ENCODE data around the gene KRTAP19-8. TPM values are rescaled to one million over a fixed set of nuclear protein-coding genes. Genes with fewer than 3 reads are reported as not detected.

KRTAP19-8 gene, protein sequence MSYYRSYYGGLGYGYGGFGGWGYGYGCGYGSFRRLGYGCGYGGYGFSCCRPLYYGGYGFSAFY
- not detected for total RNA-seq
- long read RNA-seq = 0 reads

DNA sequence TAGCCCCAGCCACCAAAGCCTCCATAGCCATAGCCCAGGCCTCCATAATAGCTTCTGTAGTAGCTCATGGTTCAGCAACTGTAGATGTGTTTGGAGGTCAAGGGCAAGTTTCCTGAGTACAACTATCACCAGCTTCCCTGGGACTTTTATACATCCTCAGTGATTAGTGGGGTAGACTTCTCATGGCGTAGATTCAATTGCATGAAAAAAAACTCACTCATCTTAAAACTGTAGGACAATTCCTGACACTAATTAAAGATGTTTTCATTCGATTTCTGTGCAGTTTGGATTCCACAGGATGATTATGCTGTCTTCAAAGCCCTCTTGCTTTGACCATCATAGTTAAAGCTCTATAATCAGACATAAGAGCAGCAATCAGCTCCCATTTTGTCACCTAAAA is at the start of gene KRTAP19-8:
Gene KRTAP19-8 (minus strand): TSS at position 101 of the 400 bp plus-strand sequence. CDS start 33 bp downstream, at position 68.
- no peak for DNase-seq
- intact Hi-C loops (cut with DNase I, micrococcal nuclease) = no loop called here
- ATAC-seq = no peak

GRCh38 chr21:31087639-31088473 is 49.6 kb upstream of the KRTAP19-8 start:
- intact Hi-C loops (cut with DNase I, micrococcal nuclease) = loop anchor here in 1 of 2 donors (10.0 kb wide), 2 partner anchors 743 to 1043 kb away; partner anchors contain the start of gene KRTAP23-1
- DNase-seq (no peak), ATAC-seq (no peak)

DNA sequence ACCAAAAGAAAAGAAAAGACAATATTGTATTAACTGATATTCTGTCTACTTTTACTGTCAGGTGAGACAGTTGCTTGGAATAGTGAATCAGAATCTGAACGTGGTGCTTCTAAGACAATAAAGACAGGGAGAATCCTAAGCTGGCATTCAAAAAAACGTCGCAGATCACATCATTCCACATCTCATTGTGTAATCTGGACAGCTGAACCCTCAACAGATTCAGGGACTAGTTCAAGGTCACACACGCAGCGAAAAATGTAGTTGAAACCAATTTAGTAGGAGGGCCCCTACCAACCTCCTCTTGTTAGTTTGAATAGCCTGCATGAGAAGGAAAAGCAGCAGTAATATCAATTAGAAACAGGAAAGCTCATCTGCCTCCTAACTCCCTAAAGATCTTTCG is 46.4 kb upstream of the KRTAP19-8 start:
- ATAC-seq (no peak), DNase-seq (no peak)
- intact Hi-C loops (cut with DNase I, micrococcal nuclease) = loop anchor here in 1 of 2 donors (10.0 kb wide), 2 partner anchors 740 to 1040 kb away; partner anchors contain the start of gene KRTAP23-1

DNA sequence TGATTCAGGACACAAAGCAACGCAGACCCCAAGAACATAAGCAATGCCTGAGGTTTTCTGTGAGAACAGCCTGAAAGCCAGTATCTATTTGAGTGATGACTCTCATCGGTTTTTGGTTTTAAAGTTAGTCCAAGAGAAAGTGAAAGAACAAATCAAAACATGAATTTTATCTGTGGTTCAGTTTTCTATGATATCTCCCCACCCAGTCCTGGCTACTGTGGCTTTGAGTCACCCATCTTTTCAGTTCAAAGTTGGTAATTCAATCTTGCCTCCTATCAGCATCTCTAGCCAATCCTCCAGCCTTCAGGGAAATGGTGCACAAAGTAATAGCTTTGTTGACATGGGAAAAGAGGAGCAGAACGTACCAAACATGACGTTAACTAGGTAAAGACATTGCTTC is 40.5 kb upstream of the KRTAP19-8 start:
- intact Hi-C loops (cut with DNase I, micrococcal nuclease) = no loop called here
- DNase-seq (no peak), ATAC-seq (no peak)

- intact Hi-C loops (cut with DNase I, micrococcal nuclease) = no loop called here
- DNase-seq (no peak), ATAC-seq (no peak)
Observed at GRCh38 chr21:31078216-31078615, 39.9 kb upstream of the KRTAP19-8 start.

GRCh38 chr21:31075848-31076247 is 37.6 kb upstream of the KRTAP19-8 start:
- DNase-seq (no peak), ATAC-seq (no peak)
- intact Hi-C loops (cut with DNase I, micrococcal nuclease) = no loop called here

- intact Hi-C loops (cut with DNase I, micrococcal nuclease) = no loop called here
- no peak for ATAC-seq
- DNase-seq = no peak
Observed at GRCh38 chr21:31072533-31072932, 34.3 kb upstream of the KRTAP19-8 start.

DNA sequence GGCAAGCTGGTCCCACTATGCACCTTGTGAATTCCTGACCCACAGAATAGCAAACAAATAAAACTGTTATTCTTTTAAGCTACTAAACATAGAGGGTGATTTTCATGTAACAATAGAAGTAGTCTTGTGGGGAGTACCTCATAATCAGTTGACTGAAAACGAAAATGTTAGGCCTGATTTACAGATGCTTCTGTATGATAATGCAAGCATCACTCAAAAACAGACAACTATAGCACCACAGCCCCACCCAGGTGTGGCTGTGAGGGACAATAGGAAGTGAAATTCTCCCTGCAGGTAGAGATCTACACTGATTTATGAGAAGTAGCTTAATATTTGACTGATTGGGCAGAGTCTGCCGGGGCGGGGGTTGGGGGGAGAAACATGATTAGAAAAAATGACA is 26.5 kb upstream of the KRTAP19-8 start:
- DNase-seq (no peak), ATAC-seq (no peak)
- intact Hi-C loops (cut with DNase I, micrococcal nuclease) = no loop called here

- intact Hi-C loops (cut with DNase I, micrococcal nuclease) = no loop called here
- DNase-seq = no peak
- no peak for ATAC-seq
Observed at GRCh38 chr21:31052489-31053142, 14.3 kb upstream of the KRTAP19-8 start.

DNA sequence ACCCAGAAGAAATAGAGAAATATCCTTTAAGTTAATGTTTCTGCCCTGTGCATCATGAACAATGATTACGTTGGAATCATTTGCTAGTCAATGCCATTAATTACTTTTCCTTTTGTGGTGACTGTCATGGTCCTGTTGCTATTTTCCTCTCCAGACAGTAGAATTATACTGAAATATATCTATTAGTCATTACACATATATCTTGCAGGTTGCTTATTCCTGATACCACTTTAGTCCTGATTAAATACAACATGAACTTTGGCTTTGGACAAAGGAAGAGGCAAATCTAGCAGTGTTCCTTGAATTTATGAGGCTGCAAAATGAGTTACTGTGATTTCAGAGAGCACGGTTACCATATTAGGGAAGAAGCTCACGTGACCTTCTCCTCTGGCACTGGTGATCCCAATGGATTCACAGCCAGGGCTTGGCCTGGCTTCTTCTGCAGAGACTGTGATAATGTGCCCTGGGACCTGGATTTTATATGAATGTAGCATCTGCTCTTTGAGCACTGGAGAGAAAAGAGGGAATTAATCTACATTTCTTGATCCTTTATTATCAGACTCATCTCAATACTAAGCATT is 12.4 kb upstream of the KRTAP19-8 start:
- DNase-seq = no peak
- intact Hi-C loops (cut with DNase I, micrococcal nuclease) = no loop called here
- no peak for ATAC-seq

DNA sequence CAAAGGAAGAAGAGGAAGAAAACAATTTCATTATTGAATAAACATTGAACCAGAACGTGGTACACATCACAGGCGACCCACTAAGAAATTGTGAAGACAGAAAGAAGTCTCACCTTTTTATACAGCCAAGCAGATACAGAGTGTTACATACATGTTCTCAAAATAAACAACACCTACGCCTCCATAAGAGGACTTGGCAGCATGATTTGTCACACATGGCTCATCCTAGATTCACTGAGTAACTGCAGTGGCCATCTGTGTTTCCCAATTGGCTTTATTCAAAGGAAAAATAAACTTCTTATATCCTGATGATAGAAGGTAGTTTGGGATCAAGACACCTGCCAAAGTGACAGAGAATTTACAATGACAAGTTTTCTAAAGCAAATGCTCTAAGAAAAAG is 7.6 kb upstream of the KRTAP19-8 start:
- DNase-seq = no peak

GRCh38 chr21:31043471-31043870 is 5.2 kb upstream of the KRTAP19-8 start:
- intact Hi-C loops (cut with DNase I, micrococcal nuclease) = no loop called here
- no peak for ATAC-seq
- no peak for DNase-seq

More for the DNA sequence above, 7.6 kb upstream of the KRTAP19-8 start:
- intact Hi-C loops (cut with DNase I, micrococcal nuclease) = no loop called here
- ATAC-seq = no peak

DNA sequence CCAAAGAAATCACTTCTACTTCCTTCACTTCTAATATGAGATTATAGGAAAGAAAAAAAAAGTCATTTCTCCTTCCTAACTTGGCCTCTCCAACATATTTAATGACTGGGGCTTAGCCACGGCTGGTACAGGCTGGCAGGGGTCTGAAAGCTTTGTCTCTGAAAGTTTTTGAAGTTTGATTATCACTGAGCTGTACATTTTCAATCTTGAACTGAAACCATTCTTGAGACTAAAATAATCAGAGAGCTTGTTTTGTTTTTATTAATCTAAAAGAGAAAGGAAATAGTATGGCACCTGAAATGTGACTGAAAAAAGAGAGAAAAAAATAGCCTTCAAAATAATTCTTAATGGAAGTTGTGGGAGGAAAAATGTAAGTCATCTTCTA is 3.8 kb upstream of the KRTAP19-8 start:
- no peak for DNase-seq
- ATAC-seq = no peak
- intact Hi-C loops (cut with DNase I, micrococcal nuclease) = no loop called here

- ATAC-seq (no peak), DNase-seq (no peak)
- intact Hi-C loops (cut with DNase I, micrococcal nuclease) = no loop called here
Observed at GRCh38 chr21:31041295-31042079, 3.2 kb upstream of the KRTAP19-8 start.

- ATAC-seq = no peak
- DNase-seq = no peak
- intact Hi-C loops (cut with DNase I, micrococcal nuclease) = no loop called here
Observed at GRCh38 chr21:31034378-31034777, 3.9 kb downstream of the KRTAP19-8 start.

GRCh38 chr21:31030367-31031106 is 7.7 kb downstream of the KRTAP19-8 start:
- DNase-seq (no peak), ATAC-seq (no peak)
- intact Hi-C loops (cut with DNase I, micrococcal nuclease) = no loop called here

DNA sequence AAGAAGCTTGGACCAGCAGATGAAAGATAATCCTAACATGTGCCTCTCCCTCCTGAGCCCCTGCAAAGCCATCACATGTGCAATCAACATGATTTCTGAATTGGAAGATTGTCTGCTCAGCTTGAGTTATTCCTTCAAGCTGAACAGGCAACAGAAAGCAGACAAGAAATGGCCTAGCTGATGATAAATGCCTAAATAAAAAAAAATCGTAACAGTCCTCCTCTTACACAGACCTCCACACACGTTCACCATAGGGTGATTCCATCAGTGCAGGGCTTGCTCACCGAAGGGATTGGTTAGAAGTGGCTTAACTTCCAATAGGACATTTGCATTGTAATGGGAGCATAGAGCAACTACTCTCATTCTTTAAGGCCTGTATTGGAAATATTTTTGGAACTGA is 14.6 kb downstream of the KRTAP19-8 start:
- no peak for ATAC-seq
- intact Hi-C loops (cut with DNase I, micrococcal nuclease) = no loop called here
- no peak for DNase-seq

- intact Hi-C loops (cut with DNase I, micrococcal nuclease) = no loop called here
- ATAC-seq (no peak), DNase-seq (no peak)
Observed at GRCh38 chr21:31022306-31022705, 16.0 kb downstream of the KRTAP19-8 start.

All from left colon (tissue), 2 donors.